KMS-11 (cell line): Measurements from ENCODE around the gene KRT77.

Experiments
- H2AFZ ChIP-seq: fragments of 200-600 bp; sonication (generic); 2 replicates; pipeline ENCODE4 v1.6.1; 2016; ENCODE audit warnings: antibody characterized with exemption, mixed run types, low read depth
- H3K27ac ChIP-seq: fragments of 200-600 bp; sonication (generic); 2 replicates; pipeline ENCODE4 v1.6.1; 2016; ENCODE audit warnings: mild to moderate bottlenecking, mixed run types
- H3K27me3 ChIP-seq: fragments of 200-600 bp; sonication (generic); 2 replicates; pipeline ENCODE4 v1.6.1; 2017; ENCODE audit warnings: mild to moderate bottlenecking, low read depth, mixed run types, moderate library complexity; ENCODE audit not compliant: insufficient read depth
- H3K36me3 ChIP-seq: fragments of 200-600 bp; sonication (generic); 2 replicates; pipeline ENCODE4 v1.6.1; 2017; ENCODE audit warnings: mild to moderate bottlenecking, mixed run types; ENCODE audit not compliant: insufficient read depth
- H3K4me1 ChIP-seq: fragments of 200-600 bp; sonication (generic); 2 replicates; pipeline ENCODE4 v1.6.1; 2016; ENCODE audit warnings: mild to moderate bottlenecking, low read depth, mixed run types; ENCODE audit not compliant: poor library complexity, severe bottlenecking
- H3K4me2 ChIP-seq: fragments of 200-600 bp; sonication (generic); 2 replicates; pipeline ENCODE4 v1.7.0; 2016; ENCODE audit warnings: mild to moderate bottlenecking, mixed run types
- H3K4me3 ChIP-seq: fragments of 200-600 bp; sonication (generic); IDR thresholded peaks from 2 replicates; pipeline ENCODE4 v1.6.1; 2017; ENCODE audit warnings: low read depth, low read length, mixed read lengths; ENCODE audit not compliant: insufficient read depth
- H3K79me2 ChIP-seq: fragments of 200-600 bp; sonication (generic); 2 replicates; pipeline ENCODE4 v1.6.1; 2016; ENCODE audit warnings: low read depth, mixed run types; ENCODE audit not compliant: insufficient read depth
- H3K9ac ChIP-seq: fragments of 200-600 bp; sonication (generic); 2 replicates; pipeline ENCODE4 v1.6.1; 2016; ENCODE audit warnings: mild to moderate bottlenecking, mixed run types
- H4K20me1 ChIP-seq: fragments of 200-600 bp; sonication (generic); 2 replicates; pipeline ENCODE4 v1.6.1; 2016; ENCODE audit warnings: mild to moderate bottlenecking, mixed run types; ENCODE audit not compliant: insufficient read depth
- CTCF ChIP-seq: fragments of 200-600 bp; sonication (generic); conservative IDR thresholded peaks from 2 replicates; pipeline ENCODE4 v1.6.1; 2017; ENCODE audit warnings: low read depth, mild to moderate bottlenecking, antibody characterized with exemption, low read length, moderate library complexity, mixed read lengths

Gene KRT77

GRCh38 chr12:52694151-52694550 is 9.2 kb downstream of the KRT77 start:
- no peak for TF ChIP-seq CTCF
- H4K20me1 ChIP-seq = no peaks in the 10 kb centered on the region
- H3K27me3 ChIP-seq = peaks cover 66% of the 10 kb centered on the region
- no peak overlapping the region for H2AFZ ChIP-seq
- H3K9ac ChIP-seq = no peak overlapping the region
- H3K27ac ChIP-seq = no peak overlapping the region
- H3K36me3 ChIP-seq = no peaks in the 10 kb centered on the region
- H3K4me2 ChIP-seq = no peak overlapping the region
- no peak overlapping the region for H3K4me3 ChIP-seq
- no peaks in the 10 kb centered on the region for H3K79me2 ChIP-seq
- no peaks in the 10 kb centered on the region for H3K4me1 ChIP-seq

GRCh38 chr12:52693261-52693660 is 10.1 kb downstream of the KRT77 start:
- peaks cover 64% of the 10 kb centered on the region for H3K27me3 ChIP-seq

DNA sequence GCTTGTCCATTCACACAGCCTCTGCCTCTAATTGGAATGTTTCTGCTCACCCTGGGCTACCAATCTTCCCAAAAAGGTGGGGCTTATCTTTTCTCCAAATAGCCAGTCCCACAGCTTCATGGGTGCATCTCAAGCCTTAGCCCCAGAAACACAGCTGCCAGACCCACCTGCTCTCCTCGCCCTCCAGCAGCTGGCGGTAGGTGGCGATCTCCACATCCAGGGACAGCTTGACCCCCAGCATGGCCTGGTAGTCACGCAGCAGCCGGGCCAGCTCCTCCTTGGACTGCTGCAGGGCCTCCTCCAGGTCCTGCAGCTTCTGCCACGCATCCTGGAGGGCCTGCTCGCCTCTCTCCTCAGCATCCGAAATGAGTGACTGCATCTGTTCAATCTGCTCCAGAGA is 11.1 kb downstream of the KRT77 start:
- no peak for TF ChIP-seq CTCF
- peaks cover 69% of the 10 kb centered on the region for H3K27me3 ChIP-seq

More at GRCh38 chr12:52693261-52693660, 10.1 kb downstream of the KRT77 start:
- no peaks in the 10 kb centered on the region for H3K79me2 ChIP-seq
- no peak overlapping the region for H3K4me3 ChIP-seq
- no peaks in the 10 kb centered on the region for H3K36me3 ChIP-seq
- H3K4me1 ChIP-seq = no peaks in the 10 kb centered on the region
- H3K27ac ChIP-seq = no peak overlapping the region
- H2AFZ ChIP-seq = no peak overlapping the region
- H4K20me1 ChIP-seq = no peaks in the 10 kb centered on the region
- H3K9ac ChIP-seq = no peak overlapping the region
- no peak for TF ChIP-seq CTCF
- no peak overlapping the region for H3K4me2 ChIP-seq

GRCh38 chr12:52691841-52692150 is 11.5 kb downstream of the KRT77 start:
- TF ChIP-seq CTCF = no peak
- Histone ChIP-seq H3K27ac (no peak overlapping the region), H3K27me3 (peaks cover 69% of the 10 kb centered on the region), H3K36me3 (no peaks in the 10 kb centered on the region), H3K79me2 (no peaks in the 10 kb centered on the region), H3K4me3 (no peak overlapping the region), H4K20me1 (no peaks in the 10 kb centered on the region), H2AFZ (no peak overlapping the region), H3K4me1 (no peaks in the 10 kb centered on the region), H3K9ac (no peak overlapping the region), H3K4me2 (no peak overlapping the region)

More for the DNA sequence above, 11.1 kb downstream of the KRT77 start:
- no peak overlapping the region for H3K9ac ChIP-seq
- no peaks in the 10 kb centered on the region for H3K36me3 ChIP-seq
- no peak overlapping the region for H3K27ac ChIP-seq
- H2AFZ ChIP-seq = no peak overlapping the region
- no peaks in the 10 kb centered on the region for H3K79me2 ChIP-seq
- H3K4me2 ChIP-seq = no peak overlapping the region
- H3K4me1 ChIP-seq = no peaks in the 10 kb centered on the region
- H3K4me3 ChIP-seq = no peak overlapping the region
- H4K20me1 ChIP-seq = no peaks in the 10 kb centered on the region
